Natural killer cell (primary cell): Measurements from ENCODE around the gene ATP10A. TPM values are rescaled to one million over a fixed set of nuclear protein-coding genes. Genes with fewer than 3 reads are reported as not detected.
"Not testable (repeated sequence)": the region's sequence is repeated elsewhere in the genome, so short reads cannot be mapped to it uniquely, and the experiment has no call there.

Experiments
- ATAC-seq, 3 donors: fragments of 150-1000 bp in 2 of 3; fragments of 200-7000 bp in 1 of 3; cut with Tn5 transposase; 1 replicate in 1 of 3; 2 replicates in 2 of 3; pipeline ENCODE4 v1.10.0; 2021; ENCODE audit warnings: mild to moderate bottlenecking in 2 of 3, moderate library complexity in 2 of 3
- DNase-seq, 2 donors: peaks; one replicate each; pipeline versions ENCODE4 v3.0.0 to v3.0.0-alpha.2; 2013 to 2021; ENCODE audit warnings: mixed read lengths in 1 of 2
- H3K27ac ChIP-seq: one replicate; pipeline ENCODE4 v1.5.1; 2013; ENCODE audit warnings: mild to moderate bottlenecking, low read length
- H3K27me3 ChIP-seq: one replicate; pipeline ENCODE4 v1.6.1; 2013; ENCODE audit warnings: low read length; ENCODE audit not compliant: control insufficient read depth, insufficient read depth
- H3K36me3 ChIP-seq: one replicate; pipeline ENCODE4 v1.6.1; 2013; ENCODE audit warnings: low read length; ENCODE audit not compliant: control insufficient read depth, insufficient read depth
- H3K4me1 ChIP-seq: one replicate; pipeline ENCODE4 v1.6.1; 2013; ENCODE audit warnings: low read length; ENCODE audit not compliant: control insufficient read depth, insufficient read depth
- H3K4me3 ChIP-seq: one replicate; pipeline ENCODE4 v1.5.1; 2013; ENCODE audit warnings: low read length
- H3K9me3 ChIP-seq: one replicate; pipeline ENCODE4 v1.6.1; 2013; ENCODE audit warnings: low read length; ENCODE audit not compliant: control insufficient read depth, insufficient read depth
- H3K27ac Mint-ChIP-seq, 2 donors: one replicate each; pipeline ENCODE4 v1.8.0; 2022; ENCODE audit warnings: mild to moderate bottlenecking in 2 of 2, mixed read lengths in 2 of 2, moderate library complexity in 1 of 2
- H3K27me3 Mint-ChIP-seq, 2 donors: one replicate each; pipeline ENCODE4 v1.8.0; 2022; ENCODE audit warnings: low read depth in 2 of 2, mixed read lengths in 2 of 2
- H3K36me3 Mint-ChIP-seq: one replicate; pipeline ENCODE4 v1.8.0; 2022; ENCODE audit warnings: mixed read lengths
- H3K4me1 Mint-ChIP-seq, 2 donors: one replicate each; pipeline ENCODE4 v1.8.0; 2022; ENCODE audit warnings: mixed read lengths in 2 of 2
- H3K4me3 Mint-ChIP-seq: one replicate; pipeline ENCODE4 v1.8.0; 2022; ENCODE audit warnings: mild to moderate bottlenecking, moderate library complexity, mixed read lengths
- H3K9me3 Mint-ChIP-seq, 2 donors: one replicate each; pipeline ENCODE4 v1.8.0; 2022; ENCODE audit warnings: mixed read lengths in 2 of 2
- whole genome bisulfite sequencing: methylation state at CpG from one replicate; pipeline ENCODE4 v1.1.7; 2013; ENCODE audit warnings: missing lambda C conversion rate; ENCODE audit not compliant: insufficient coverage; 5-methylcytosine and 5-hydroxymethylcytosine counted together
- intact Hi-C: fragments of 100-400 bp; cut with micrococcal nuclease; formaldehyde crosslinking; loops from one replicate; pipeline ENCODE4 v1.14.2; 2022
- total RNA-seq, 4 donors: library from RNA; stranded (reverse); fragments of 120-200 nt in 1 of 4; gene quantifications; one replicate each; pipeline versions ENCODE4 v1.2.3 to v1.2.4, GENCODE V29; 2013 to 2022
- TF ChIP-seq, protein P1 (sequence below): fragments of 200-600 bp; IDR thresholded peaks from one replicate; pipeline ENCODE4 v1.8.0; 2022; ENCODE audit warnings: antibody characterized with exemption

The ATP10A gene
- total RNA-seq, 3 donors from 2014 or later (not counting 1 experiment from before 2014, with no cell fraction given), result 50.1 to 67.0 (median 51.2) TPM

DNA sequence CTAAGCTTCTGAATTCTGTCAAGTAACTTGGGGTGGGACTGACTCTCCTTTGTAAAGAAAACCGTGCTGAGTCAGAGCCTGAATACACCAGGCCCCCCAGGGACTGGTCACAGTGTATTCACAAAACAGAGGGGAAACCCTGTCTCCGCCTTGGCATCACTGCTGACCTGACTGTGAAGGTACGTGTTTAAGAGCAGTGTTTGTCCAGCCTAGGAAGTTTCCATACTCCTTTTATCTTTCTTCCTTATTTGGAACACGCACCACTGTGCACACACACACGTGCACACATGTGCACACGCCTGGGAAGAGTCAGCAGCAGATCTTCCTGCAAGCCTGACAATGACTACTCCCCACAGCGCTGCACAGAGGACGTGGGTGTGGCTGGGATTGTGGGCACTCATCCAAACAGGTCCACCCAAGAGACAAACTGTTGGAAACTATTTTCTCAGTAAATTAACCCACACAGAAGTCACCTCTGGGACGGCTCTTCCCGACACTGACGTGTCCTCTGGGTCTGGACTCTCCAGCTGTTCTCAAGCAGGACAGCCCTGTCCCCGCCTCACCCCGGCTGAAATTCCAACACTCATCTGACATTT is 87.7 kb downstream of the ATP10A start:
- Histone ChIP-seq H3K4me1 (peaks cover 4% of the 10 kb centered on the region), H3K4me3 (no peak overlapping the region), H3K27ac (no peak overlapping the region), H3K36me3 (peaks cover 8% of the 10 kb centered on the region), H3K27me3 (no peaks in the 10 kb centered on the region), H3K9me3 (no peaks in the 10 kb centered on the region)
- Mint-ChIP-seq H3K36me3 (no peaks in the 10 kb centered on the region), H3K9me3 (no peaks in the 10 kb centered on the region), H3K27ac (peak overlapping the region in 1 of 2 donors; percentile 61), H3K4me1 (peaks cover 40 to 50% of the 10 kb centered on the region in 2 donors), H3K4me3 (no peak overlapping the region), H3K27me3 (no peaks in the 10 kb centered on the region)
- DNase-seq (no peak), ATAC-seq (no peak)
- TF ChIP-seq, protein P1, sequence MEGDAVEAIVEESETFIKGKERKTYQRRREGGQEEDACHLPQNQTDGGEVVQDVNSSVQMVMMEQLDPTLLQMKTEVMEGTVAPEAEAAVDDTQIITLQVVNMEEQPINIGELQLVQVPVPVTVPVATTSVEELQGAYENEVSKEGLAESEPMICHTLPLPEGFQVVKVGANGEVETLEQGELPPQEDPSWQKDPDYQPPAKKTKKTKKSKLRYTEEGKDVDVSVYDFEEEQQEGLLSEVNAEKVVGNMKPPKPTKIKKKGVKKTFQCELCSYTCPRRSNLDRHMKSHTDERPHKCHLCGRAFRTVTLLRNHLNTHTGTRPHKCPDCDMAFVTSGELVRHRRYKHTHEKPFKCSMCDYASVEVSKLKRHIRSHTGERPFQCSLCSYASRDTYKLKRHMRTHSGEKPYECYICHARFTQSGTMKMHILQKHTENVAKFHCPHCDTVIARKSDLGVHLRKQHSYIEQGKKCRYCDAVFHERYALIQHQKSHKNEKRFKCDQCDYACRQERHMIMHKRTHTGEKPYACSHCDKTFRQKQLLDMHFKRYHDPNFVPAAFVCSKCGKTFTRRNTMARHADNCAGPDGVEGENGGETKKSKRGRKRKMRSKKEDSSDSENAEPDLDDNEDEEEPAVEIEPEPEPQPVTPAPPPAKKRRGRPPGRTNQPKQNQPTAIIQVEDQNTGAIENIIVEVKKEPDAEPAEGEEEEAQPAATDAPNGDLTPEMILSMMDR, result no peak
- 82% methylated on average over 13 of the region's 13 CpGs for WGBS
- intact Hi-C loops, result no loop called here

DNA sequence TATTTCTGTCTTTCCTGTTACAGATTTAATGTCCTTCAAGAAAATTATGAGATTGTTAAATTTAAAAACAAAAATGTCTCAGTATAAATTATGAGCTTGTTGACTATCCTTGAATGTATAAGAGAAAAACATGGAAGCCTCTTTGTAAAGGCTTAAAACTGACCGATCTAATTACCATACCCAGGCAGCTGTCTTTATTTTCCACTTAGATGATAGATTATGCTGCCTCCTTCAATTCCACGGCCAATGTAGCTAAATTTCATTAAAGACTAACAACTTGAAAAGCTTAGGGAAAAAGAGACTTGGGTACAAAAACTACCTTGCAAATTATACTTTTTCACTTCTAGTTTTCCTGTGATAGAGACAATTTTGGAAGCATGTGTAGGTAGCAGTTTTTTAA is 88.3 kb downstream of the ATP10A start:
- Mint-ChIP-seq H3K27ac (peak overlapping the region in 1 of 2 donors; percentile 61), H3K27me3 (no peaks in the 10 kb centered on the region), H3K4me3 (no peak overlapping the region), H3K36me3 (no peaks in the 10 kb centered on the region), H3K4me1 (peaks cover 40 to 50% of the 10 kb centered on the region in 2 donors), H3K9me3 (no peaks in the 10 kb centered on the region)
- Histone ChIP-seq H3K27me3 (no peaks in the 10 kb centered on the region), H3K36me3 (peaks cover 5% of the 10 kb centered on the region), H3K4me1 (peaks cover 4% of the 10 kb centered on the region), H3K9me3 (no peaks in the 10 kb centered on the region), H3K4me3 (no peak overlapping the region), H3K27ac (no peak overlapping the region)
- TF ChIP-seq, protein P1, result no peak
- no peak for ATAC-seq
- 40% methylated on average over 1 of the region's 2 CpGs for WGBS
- intact Hi-C loops, result no loop called here
- no peak for DNase-seq

DNA sequence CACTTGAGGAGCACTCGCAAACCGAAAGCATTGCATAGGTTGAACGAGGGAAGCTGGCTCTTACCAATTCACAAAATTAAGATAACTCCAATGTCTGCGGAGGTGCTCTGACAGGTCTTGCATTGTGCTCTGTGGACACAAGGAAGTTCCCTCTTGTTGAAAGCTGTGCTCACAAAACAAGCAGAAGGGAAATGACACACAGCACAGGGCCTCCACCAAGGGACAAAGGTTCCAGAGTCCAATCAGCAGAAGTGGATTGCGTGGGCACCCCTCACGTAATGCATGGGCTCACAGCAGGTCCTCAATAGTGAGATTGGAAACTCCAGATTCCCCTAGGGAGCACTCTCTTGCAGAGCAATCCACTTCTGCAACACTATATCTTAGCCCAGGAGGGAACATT is 89.9 kb downstream of the ATP10A start:
- intact Hi-C loops, result no loop called here
- Mint-ChIP-seq H3K27me3 (no peaks in the 10 kb centered on the region), H3K9me3 (no peaks in the 10 kb centered on the region), H3K4me3 (no peak overlapping the region), H3K4me1 (peaks cover 34 to 44% of the 10 kb centered on the region in 2 donors), H3K27ac (peak overlapping the region; percentile 29 to 64), H3K36me3 (no peaks in the 10 kb centered on the region)
- Histone ChIP-seq H3K4me3 (no peak overlapping the region), H3K27me3 (no peaks in the 10 kb centered on the region), H3K27ac (no peak overlapping the region), H3K9me3 (no peaks in the 10 kb centered on the region), H3K4me1 (no peaks in the 10 kb centered on the region), H3K36me3 (peaks cover 3% of the 10 kb centered on the region)
- ATAC-seq (peak in 2 of 3 donors; percentile 8 to 24), DNase-seq (no peak)
- 72% methylated on average over 6 of the region's 6 CpGs for WGBS
- TF ChIP-seq, protein P1, result no peak

DNA sequence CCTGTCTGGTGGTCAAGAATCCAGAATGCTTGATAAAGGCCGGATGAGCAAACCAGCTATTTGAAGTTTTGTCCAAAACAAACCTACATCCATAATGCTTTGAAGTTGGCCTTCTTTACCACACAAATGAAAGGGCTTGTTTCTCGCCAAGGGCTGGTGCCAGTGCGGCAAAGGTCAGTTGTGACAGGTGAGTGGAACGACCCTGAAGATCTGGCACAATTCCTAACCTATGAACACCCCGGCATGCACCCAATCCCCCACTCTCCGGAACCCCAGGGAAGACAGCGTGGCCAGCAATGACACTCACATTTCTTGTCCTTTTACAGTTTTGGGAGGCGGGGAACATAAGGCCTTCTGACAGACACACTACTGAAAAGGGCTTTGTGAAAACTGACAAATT is 90.6 kb downstream of the ATP10A start:
- Mint-ChIP-seq H3K36me3 (no peaks in the 10 kb centered on the region), H3K27ac (peak overlapping the region in 1 of 2 donors; percentile 64)

DNA sequence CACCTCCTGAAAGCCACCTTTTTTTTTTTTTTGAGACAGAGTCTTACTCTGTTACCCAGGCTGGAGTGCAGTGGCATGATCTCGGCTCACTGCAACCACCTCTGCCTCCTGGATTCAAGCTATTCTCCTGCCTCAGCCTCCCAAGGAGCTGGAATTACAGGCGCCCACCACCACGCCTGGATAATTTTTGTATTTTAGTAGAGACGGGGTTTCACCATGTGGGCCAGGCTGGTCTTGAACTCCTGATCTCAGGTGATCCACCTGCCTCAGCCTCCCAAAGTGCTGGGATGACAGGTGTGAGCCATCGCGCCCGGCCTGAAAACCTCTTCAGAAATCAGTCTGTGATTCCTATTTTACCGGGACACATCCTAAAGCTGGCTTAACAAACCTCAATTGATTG is 91.4 kb downstream of the ATP10A start:
- H3K27me3 Mint-ChIP-seq, ATAC-seq, H3K27ac ChIP-seq, H3K9me3 Mint-ChIP-seq, H3K36me3 Mint-ChIP-seq, H3K36me3 ChIP-seq, H3K4me3 Mint-ChIP-seq, H3K9me3 ChIP-seq, intact Hi-C loops, H3K27me3 ChIP-seq, H3K4me1 ChIP-seq, H3K4me3 ChIP-seq, DNase-seq: not testable (repeated sequence)
- Mint-ChIP-seq H3K27ac (peak overlapping the region in 1 of 2 donors; percentile 64), H3K4me1 (peaks cover 29 to 39% of the 10 kb centered on the region in 2 donors)
- 97% methylated on average over 8 of the region's 8 CpGs for WGBS

More for the DNA sequence above, 90.6 kb downstream of the ATP10A start:
- Mint-ChIP-seq H3K27me3 (no peaks in the 10 kb centered on the region), H3K4me3 (no peak overlapping the region), H3K9me3 (no peaks in the 10 kb centered on the region), H3K4me1 (peaks cover 31 to 41% of the 10 kb centered on the region in 2 donors)
- Histone ChIP-seq H3K36me3 (peaks cover 3% of the 10 kb centered on the region), H3K9me3 (no peaks in the 10 kb centered on the region), H3K27me3 (no peaks in the 10 kb centered on the region), H3K4me1 (no peaks in the 10 kb centered on the region), H3K4me3 (no peak overlapping the region), H3K27ac (no peak overlapping the region)
- TF ChIP-seq, protein P1, result no peak
- DNase-seq (no peak), ATAC-seq (no peak)
- intact Hi-C loops, result no loop called here
- WGBS, result 91% methylated on average over 8 of the region's 8 CpGs
